Limb (tissue), 2 donors: ENCODE measurements around the gene TSR3.
A peak's percentile ranks its signal among the peaks of the same experiment; 100 is the strongest.
"Not testable (repeated sequence)": the region's sequence is repeated elsewhere in the genome, so short reads cannot be mapped to it uniquely, and the experiment has no call there.

Source experiments
- DNase-seq, 2 donors: peaks; one replicate each; pipeline ENCODE4 v3.0.0-alpha.2; 2016; ENCODE audit errors: extremely low spot score in 2 of 2

Gene TSR3

GRCh38 chr16:1338855-1339675 lies 12.6 kb downstream of the TSR3 start:
- no peak for DNase-seq

GRCh38 chr16:1338119-1338730 lies 13.5 kb downstream of the TSR3 start:
- no peak for DNase-seq

- no peak for DNase-seq
These were observed 14.2 kb downstream of the TSR3 start for GRCh38 chr16:1337486-1337885.

- DNase-seq: no peak
These were observed 15.1 kb downstream of the TSR3 start for GRCh38 chr16:1336619-1337018.

- peak in 1 of 2 donors; percentile 78 for DNase-seq
These were observed 15.7 kb downstream of the TSR3 start for GRCh38 chr16:1335996-1336395.

- no peak for DNase-seq
These were observed 16.3 kb downstream of the TSR3 start for GRCh38 chr16:1335211-1335971.

GRCh38 chr16:1334739-1335138 lies 16.9 kb downstream of the TSR3 start:
- DNase-seq: no peak

GRCh38 chr16:1333854-1334700 lies 17.6 kb downstream of the TSR3 start:
- no peak for DNase-seq

- DNase-seq: peak in 1 of 2 donors; percentile 69
These were observed 18.4 kb downstream of the TSR3 start, which contains the start of gene BAIAP3 for GRCh38 chr16:1333149-1333812. Gene BAIAP3, plus strand, starts transcription at chr16:1333645. Its CDS starts 4,905 bp downstream, at chr16:1338550.

- DNase-seq: no peak
These were observed 19.0 kb downstream of the TSR3 start for GRCh38 chr16:1332618-1333148.

GRCh38 chr16:1331712-1332617 lies 19.7 kb downstream of the TSR3 start:
- DNase-seq: no peak

- DNase-seq: no peak
These were observed 20.6 kb downstream of the TSR3 start for GRCh38 chr16:1330931-1331711.

- DNase-seq: no peak
These were observed 21.3 kb downstream of the TSR3 start for GRCh38 chr16:1330260-1330914.

- DNase-seq: not testable (repeated sequence)
These were observed 22.7 kb downstream of the TSR3 start for GRCh38 chr16:1328961-1329360.

- not testable (repeated sequence) for DNase-seq
These were observed 23.5 kb downstream of the TSR3 start for GRCh38 chr16:1328136-1328535.

- no peak for DNase-seq
These were observed 24.1 kb downstream of the TSR3 start for GRCh38 chr16:1327619-1327947.

- no peak for DNase-seq
These were observed 24.6 kb downstream of the TSR3 start for GRCh38 chr16:1326946-1327618.

GRCh38 chr16:1326391-1326790 lies 25.3 kb downstream of the TSR3 start:
- no peak for DNase-seq
